Measurements from ENCODE around the gene PTPRE.

PTPRE gene

GRCh38 chr10:127972751-127973357 is 66.0 kb downstream of the PTPRE start:
- DNase-seq (ENCODE audit: insufficient read length, low spot score), result no peak
- TF ChIP-seq CTCF (IDR thresholded peaks at IDR 0.05; ENCODE audit: insufficient read depth, missing control alignments), result no peak

GRCh38 chr10:127973791-127974311 is 66.9 kb downstream of the PTPRE start:
- no peak for FAIRE-seq
- peak; percentile 33 for TF ChIP-seq CTCF (IDR thresholded peaks at IDR 0.05; ENCODE audit: insufficient read depth, missing control alignments)
- DNase-seq (ENCODE audit: insufficient read length, low spot score), result no peak

More at GRCh38 chr10:127972751-127973357, 66.0 kb downstream of the PTPRE start:
- FAIRE-seq, result no peak

DNA sequence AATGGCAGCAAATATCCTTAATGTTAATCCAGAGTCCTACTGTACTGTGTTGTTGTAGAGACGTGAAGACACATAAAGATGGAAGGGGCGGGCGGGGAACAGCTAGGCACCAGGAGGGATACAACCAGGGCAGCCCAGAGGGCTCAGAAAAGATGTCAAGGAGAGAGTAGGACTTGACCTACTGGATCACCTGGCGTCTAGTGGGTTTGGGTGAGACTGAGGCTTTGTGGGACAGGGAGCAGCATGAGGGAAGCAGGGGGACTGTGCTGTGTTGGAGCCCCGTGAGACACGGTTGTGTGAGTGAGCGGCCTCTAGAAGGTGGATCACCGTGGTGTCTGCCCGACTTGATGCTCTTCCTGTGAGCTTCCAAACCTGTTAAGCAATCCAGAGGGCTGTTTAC is 68.0 kb downstream of the PTPRE start:
- FAIRE-seq, result no peak

DNA sequence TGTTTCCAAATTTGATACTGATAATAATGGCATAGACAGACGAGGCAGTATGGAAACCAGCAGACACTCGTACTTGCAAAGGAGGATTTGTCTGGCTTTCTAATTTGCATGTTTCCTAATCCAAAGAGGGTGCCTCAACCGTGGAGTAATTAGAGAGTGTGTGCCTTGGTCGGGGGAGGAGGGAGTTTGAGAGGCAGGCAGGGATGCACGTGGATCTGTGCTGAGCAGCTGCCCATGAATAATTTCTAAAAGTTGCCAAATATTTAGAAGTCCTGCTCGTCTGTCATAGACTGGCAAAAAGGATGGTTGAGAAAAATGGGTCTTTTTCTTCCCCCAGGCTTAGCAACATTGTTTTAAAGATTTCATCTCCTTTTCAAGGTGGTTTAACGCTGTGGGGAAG is 69.4 kb downstream of the PTPRE start:
- FAIRE-seq (no peak), DNase-seq (ENCODE audit: insufficient read length, low spot score) (peak; percentile 42)
- TF ChIP-seq CTCF (IDR thresholded peaks at IDR 0.05; ENCODE audit: insufficient read depth, missing control alignments), result no peak

More for the DNA sequence above, 68.0 kb downstream of the PTPRE start:
- no peak for TF ChIP-seq CTCF (IDR thresholded peaks at IDR 0.05; ENCODE audit: insufficient read depth, missing control alignments)
- DNase-seq (ENCODE audit: insufficient read length, low spot score), result no peak

GRCh38 chr10:127976701-127977356 is 69.9 kb downstream of the PTPRE start:
- no peak for TF ChIP-seq CTCF (IDR thresholded peaks at IDR 0.05; ENCODE audit: insufficient read depth, missing control alignments)
- no peak for DNase-seq (ENCODE audit: insufficient read length, low spot score)
- FAIRE-seq, result no peak

GRCh38 chr10:127977357-127978009 is 70.6 kb downstream of the PTPRE start:
- FAIRE-seq, result no peak
- DNase-seq (ENCODE audit: insufficient read length, low spot score), result no peak
- no peak for TF ChIP-seq CTCF (IDR thresholded peaks at IDR 0.05; ENCODE audit: insufficient read depth, missing control alignments)
